ENCODE measurements around the gene FRMD5. TPM values are rescaled to one million over a fixed set of nuclear protein-coding genes. Genes with fewer than 3 reads are reported as not detected.

Gene FRMD5
- total RNA-seq, 2 donors from 2014 or later: 3.6 to 7.0 TPM

DNA sequence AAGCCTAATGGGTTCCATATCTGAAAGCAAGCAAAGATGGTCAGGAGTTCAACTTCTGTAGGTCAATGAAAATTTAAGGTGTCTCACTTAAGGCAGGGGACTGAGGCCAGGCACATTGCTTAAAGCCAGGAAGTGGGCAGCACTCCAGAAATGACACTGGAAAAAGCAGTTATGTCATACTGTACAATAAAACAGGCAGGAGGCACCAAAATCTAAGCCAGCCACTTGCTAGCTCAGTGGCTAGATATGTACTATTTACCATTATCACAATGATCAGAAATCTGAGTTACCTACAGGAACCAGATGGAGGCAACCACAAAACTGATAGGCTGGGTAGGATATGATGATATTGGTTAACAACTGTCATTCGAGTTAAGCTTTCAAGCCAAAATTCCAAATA lies 57.3 kb downstream of the FRMD5 start:
- no peaks in the 10 kb centered on the region for H3K9me3 ChIP-seq (ENCODE audit: control insufficient read depth, low read length)
- TF ChIP-seq, protein P1, sequence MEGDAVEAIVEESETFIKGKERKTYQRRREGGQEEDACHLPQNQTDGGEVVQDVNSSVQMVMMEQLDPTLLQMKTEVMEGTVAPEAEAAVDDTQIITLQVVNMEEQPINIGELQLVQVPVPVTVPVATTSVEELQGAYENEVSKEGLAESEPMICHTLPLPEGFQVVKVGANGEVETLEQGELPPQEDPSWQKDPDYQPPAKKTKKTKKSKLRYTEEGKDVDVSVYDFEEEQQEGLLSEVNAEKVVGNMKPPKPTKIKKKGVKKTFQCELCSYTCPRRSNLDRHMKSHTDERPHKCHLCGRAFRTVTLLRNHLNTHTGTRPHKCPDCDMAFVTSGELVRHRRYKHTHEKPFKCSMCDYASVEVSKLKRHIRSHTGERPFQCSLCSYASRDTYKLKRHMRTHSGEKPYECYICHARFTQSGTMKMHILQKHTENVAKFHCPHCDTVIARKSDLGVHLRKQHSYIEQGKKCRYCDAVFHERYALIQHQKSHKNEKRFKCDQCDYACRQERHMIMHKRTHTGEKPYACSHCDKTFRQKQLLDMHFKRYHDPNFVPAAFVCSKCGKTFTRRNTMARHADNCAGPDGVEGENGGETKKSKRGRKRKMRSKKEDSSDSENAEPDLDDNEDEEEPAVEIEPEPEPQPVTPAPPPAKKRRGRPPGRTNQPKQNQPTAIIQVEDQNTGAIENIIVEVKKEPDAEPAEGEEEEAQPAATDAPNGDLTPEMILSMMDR (conservative IDR thresholded peaks at IDR 0.05): no peak
- no peak for DNase-seq
- 80% methylated on average over 1 of the region's 1 CpG; no CpG with 5 or more reads in 1 of the 2 experiments for WGBS, 2 experiments (ENCODE audit: insufficient coverage in 1 of 2, insufficient read length in 1 of 2)
- H3K36me3 ChIP-seq (ENCODE audit: control insufficient read depth, insufficient read depth, low read length): no peaks in the 10 kb centered on the region
- no peaks in the 10 kb centered on the region for H3K36me3 Mint-ChIP-seq (ENCODE audit: low read depth)
- no peaks in the 10 kb centered on the region for H3K9me3 Mint-ChIP-seq
- H3K4me1 ChIP-seq (ENCODE audit: control insufficient read depth, insufficient read depth, low read length): no peaks in the 10 kb centered on the region
- H3K27ac Mint-ChIP-seq: no peak overlapping the region
- no peak overlapping the region for H3K27ac ChIP-seq (ENCODE audit: low read depth, low read length)
- H3K4me3 Mint-ChIP-seq: no peak overlapping the region
- H3K27me3 Mint-ChIP-seq (ENCODE audit: insufficient read depth): no peaks in the 10 kb centered on the region
- H3K4me1 Mint-ChIP-seq: peaks cover 1% of the 10 kb centered on the region
- no peak overlapping the region for H3K4me3 ChIP-seq (ENCODE audit: low read length)
- no peaks in the 10 kb centered on the region for H3K27me3 ChIP-seq (ENCODE audit: control insufficient read depth, insufficient read depth, low read length, poor library complexity, severe bottlenecking)
- no peak overlapping the region for H3K9ac ChIP-seq (ENCODE audit: extremely low read depth, low read length, poor library complexity, severe bottlenecking)

DNA sequence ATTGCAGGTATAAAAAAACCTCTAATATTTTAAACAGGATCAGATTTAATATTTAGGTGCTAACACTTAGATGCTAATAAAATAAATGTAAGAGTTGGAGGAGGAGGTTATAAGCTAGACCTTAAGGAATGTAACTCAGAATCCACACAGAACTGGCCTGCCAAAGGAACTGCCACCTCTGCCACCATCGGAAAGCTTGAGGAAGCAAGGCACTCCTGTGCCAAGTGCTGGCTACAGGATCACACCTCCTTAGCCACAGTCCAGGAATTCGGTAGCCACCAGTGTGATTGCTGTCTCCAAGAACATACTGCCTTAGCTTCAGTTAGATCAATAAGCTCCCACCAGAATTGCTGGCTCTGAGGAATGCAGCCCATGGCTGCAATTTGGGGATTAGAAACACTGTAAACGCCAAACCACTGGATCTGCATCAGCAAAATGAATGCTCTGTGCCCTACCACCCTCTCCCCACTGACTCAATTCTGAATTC lies 58.0 kb downstream of the FRMD5 start:
- Histone ChIP-seq H3K9me3 (ENCODE audit: control insufficient read depth, low read length) (no peaks in the 10 kb centered on the region), H3K27me3 (ENCODE audit: control insufficient read depth, insufficient read depth, low read length, poor library complexity, severe bottlenecking) (no peaks in the 10 kb centered on the region), H3K4me3 (ENCODE audit: low read length) (no peak overlapping the region), H3K9ac (ENCODE audit: extremely low read depth, low read length, poor library complexity, severe bottlenecking) (no peak overlapping the region), H3K27ac (ENCODE audit: low read depth, low read length) (no peak overlapping the region), H3K36me3 (ENCODE audit: control insufficient read depth, insufficient read depth, low read length) (no peaks in the 10 kb centered on the region), H3K4me1 (ENCODE audit: control insufficient read depth, insufficient read depth, low read length) (no peaks in the 10 kb centered on the region)
- Mint-ChIP-seq H3K4me3 (no peak overlapping the region), H3K4me1 (peaks cover 1% of the 10 kb centered on the region), H3K27ac (no peak overlapping the region), H3K27me3 (ENCODE audit: insufficient read depth) (no peaks in the 10 kb centered on the region), H3K9me3 (no peaks in the 10 kb centered on the region), H3K36me3 (ENCODE audit: low read depth) (no peaks in the 10 kb centered on the region)
- 79 to 90% methylated on average over 3 of the region's 3 CpGs for WGBS, 2 experiments (ENCODE audit: insufficient coverage in 1 of 2, insufficient read length in 1 of 2)
- DNase-seq: no peak
- TF ChIP-seq, protein P1 (conservative IDR thresholded peaks at IDR 0.05): no peak

DNA sequence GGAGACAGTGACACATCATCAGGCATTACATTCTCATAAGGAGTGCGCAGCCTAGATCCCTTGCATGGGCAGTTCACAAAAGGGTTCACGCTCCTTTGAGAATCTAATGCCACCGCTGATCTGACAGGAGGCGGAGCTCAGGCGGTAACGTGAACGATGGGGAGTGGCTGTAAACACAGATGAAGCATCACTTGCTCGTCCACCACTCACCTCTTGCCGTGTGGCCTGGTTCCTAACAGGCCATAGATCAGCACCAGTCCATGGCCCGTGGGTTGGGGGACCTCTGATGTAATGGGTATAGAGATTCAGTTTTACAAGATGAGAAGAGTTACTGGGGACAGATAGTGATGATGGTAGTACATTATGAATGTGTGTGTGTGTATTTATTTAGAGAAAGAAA lies 63.0 kb downstream of the FRMD5 start:
- H3K4me1 ChIP-seq (ENCODE audit: control insufficient read depth, insufficient read depth, low read length): no peaks in the 10 kb centered on the region
- H3K27me3 Mint-ChIP-seq (ENCODE audit: insufficient read depth): no peaks in the 10 kb centered on the region
- no peaks in the 10 kb centered on the region for H3K27me3 ChIP-seq (ENCODE audit: control insufficient read depth, insufficient read depth, low read length, poor library complexity, severe bottlenecking)
- H3K4me1 Mint-ChIP-seq: no peaks in the 10 kb centered on the region
- H3K9ac ChIP-seq (ENCODE audit: extremely low read depth, low read length, poor library complexity, severe bottlenecking): no peak overlapping the region
- H3K4me3 ChIP-seq (ENCODE audit: low read length): no peak overlapping the region
- WGBS, 2 experiments (ENCODE audit: insufficient coverage in 1 of 2, insufficient read length in 1 of 2): 93 to 94% methylated on average over 5 to 10 of the region's 10 CpGs
- H3K4me3 Mint-ChIP-seq: no peak overlapping the region
- no peaks in the 10 kb centered on the region for H3K36me3 Mint-ChIP-seq (ENCODE audit: low read depth)
- DNase-seq: no peak
- TF ChIP-seq, protein P1 (conservative IDR thresholded peaks at IDR 0.05): no peak
- no peaks in the 10 kb centered on the region for H3K9me3 Mint-ChIP-seq
- no peaks in the 10 kb centered on the region for H3K36me3 ChIP-seq (ENCODE audit: control insufficient read depth, insufficient read depth, low read length)
- H3K27ac Mint-ChIP-seq: no peak overlapping the region
- no peaks in the 10 kb centered on the region for H3K9me3 ChIP-seq (ENCODE audit: control insufficient read depth, low read length)
- no peak overlapping the region for H3K27ac ChIP-seq (ENCODE audit: low read depth, low read length)

Measured in endodermal cell (in vitro differentiated cells).